ENCODE data around the gene IMPDH2.

DNA sequence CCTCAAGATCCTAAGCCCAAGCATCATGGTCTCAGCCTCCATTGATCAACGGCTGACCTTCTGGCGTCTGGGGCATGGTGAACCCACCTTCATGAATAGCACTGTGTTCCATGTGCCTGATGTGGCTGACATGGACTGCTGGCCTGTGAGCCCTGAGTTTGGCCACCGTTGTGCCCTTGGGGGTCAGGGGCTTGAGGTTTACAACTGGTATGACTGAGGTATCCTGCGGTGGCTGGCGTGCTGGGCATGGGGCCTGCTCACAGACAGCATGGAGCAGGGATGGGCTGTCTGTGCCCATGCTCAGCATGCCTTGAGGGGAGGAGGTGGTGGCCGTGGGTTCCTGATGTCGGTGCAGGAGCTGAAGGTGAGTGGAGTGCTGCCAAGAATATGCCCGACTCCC lies 14.1 kb downstream of the IMPDH2 start:
- TF ChIP-seq CSDC2 (CRISPR knock-in tag; IDR thresholded peaks at IDR 0.05) = no peak
- no peak for TF ChIP-seq ISL1 (CRISPR knock-in tag; IDR thresholded peaks at IDR 0.05)
- no peak for TF ChIP-seq ZNF8 (CRISPR knock-in tag; IDR thresholded peaks at IDR 0.05)
